HG02759 (cell line): ENCODE results near the gene RNF4.
"Not testable (repeated sequence)": the region's sequence is repeated elsewhere in the genome, so short reads cannot be mapped to it uniquely, and the experiment has no call there.

Source experiments
- ATAC-seq: cut with Tn5 transposase; IDR thresholded peaks from one replicate; pipeline ENCODE4 v1.9.1; 2021; ENCODE audit warnings: mild to moderate bottlenecking, moderate library complexity; ENCODE audit not compliant: unreplicated experiment

The RNF4 gene

GRCh38 chr4:2485956-2486355, 17.1 kb downstream of the RNF4 start:
- no peak for ATAC-seq

- no peak for ATAC-seq
Observed at GRCh38 chr4:2486981-2487380, 18.1 kb downstream of the RNF4 start.

DNA sequence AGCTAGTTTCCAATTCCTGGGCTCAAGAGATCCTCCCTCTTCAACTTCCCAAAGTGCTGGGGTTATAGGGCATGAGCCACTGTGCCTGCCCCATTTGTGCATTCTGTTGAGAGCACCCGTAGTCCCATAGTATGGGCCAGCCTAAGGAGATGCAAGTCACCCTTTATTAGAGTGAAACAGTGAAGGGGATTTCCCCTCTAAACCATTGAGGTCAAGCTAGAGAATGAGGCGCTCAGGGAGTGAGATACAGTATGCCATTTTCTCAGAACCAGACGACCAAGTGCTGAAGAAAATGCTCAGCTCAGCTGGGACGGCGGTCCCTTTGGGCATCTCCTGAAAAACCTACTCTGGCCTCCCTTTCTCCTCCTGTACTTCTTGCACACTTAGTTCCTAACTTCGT, 18.7 kb downstream of the RNF4 start:
- peak; percentile 59 for ATAC-seq

GRCh38 chr4:2489081-2489805, 20.3 kb downstream of the RNF4 start:
- no peak for ATAC-seq

DNA sequence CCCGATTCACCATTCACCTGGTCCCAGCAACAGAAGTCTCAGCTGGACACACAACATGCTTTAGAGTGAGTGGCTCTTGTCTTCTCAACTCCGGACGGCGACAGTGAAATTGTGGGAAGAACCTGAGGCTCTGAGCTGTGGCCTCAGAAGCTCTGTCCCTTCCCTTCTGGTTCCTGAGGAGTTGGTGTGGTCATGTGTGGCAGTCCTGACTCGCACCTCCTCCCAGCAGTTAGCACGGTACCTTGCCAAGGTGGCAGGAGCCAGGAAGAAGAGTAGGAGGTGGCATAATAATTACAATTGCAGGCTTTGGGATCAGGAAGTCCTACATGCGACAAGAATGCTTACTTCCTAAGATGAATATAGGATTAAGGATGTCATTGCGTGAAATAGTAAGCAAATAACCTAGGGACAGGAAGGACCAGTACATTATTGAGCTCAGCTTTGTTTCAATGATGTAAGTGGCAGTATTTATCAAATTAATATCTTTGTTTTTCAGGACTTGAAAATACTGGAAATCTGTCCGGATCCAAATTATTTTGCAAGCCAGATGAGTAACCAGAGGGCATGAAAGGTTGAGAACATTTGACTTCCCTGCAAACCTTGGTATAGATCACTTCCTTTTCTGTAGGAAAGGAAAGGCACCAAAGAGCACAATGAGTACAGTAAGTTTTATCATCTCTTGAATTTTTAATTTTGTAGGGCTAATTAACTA, 21.1 kb downstream of the RNF4 start:
- ATAC-seq: no peak

DNA sequence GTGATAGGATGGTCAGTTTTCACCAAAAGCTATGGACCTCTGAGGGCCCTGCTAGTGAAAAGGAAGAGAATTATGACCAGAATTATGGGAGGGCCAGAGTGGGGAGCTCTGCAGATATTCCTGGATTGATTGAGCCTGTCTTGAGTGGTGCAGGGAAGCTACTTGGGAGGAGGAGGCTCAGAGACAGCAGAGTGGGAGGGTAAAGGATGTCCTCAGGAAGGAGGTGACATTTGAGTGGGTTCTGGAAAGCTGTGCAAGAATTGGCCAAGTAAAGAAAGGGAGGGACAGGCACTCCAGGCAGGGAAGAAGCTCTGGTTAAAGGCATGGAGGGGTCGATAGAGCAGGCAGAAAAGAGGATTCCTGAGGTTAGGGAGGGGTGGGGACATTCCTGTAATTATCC, 24.1 kb downstream of the RNF4 start:
- ATAC-seq: no peak

GRCh38 chr4:2494992-2495391, 26.1 kb downstream of the RNF4 start:
- ATAC-seq: no peak

DNA sequence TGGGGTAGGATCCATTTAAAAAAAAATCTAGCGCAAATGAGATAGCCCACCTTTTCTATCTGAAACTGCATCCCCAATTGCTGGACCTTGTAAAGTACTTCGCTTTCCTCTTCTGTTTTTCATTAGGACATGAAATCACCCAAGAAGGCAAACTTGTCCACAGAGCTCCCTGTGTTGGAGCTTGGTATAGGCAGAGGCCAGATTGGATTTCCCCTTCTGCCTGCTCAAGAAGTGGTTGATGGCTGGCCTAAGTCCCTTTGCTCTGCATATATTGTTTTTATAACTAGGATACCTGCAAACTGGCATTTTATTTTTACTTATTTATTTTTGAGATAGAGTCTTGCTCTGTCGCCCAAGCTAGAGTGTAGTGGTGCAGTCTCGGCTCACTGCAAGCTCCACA, 28.4 kb downstream of the RNF4 start:
- no peak for ATAC-seq

DNA sequence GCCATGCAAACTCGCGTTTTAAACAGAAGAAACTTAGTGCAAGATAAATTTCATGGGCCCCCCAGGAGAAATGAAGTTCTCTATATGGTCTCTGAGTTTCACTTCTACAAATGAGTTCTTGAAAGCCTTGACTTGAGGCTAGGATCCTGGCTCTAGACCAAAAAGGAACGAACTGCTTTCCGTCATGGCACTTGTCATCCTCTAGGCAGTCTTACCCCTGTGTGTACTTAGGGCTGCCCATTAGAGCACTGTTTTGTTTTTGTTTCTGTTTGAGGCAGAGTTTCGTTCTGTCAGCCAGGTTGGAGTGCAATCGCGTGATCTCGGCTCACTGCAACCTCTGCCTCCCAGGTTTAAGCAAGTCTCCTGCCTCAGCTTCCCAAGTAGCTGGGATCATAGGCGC, 29.0 kb downstream of the RNF4 start:
- peak; percentile 94 for ATAC-seq

DNA sequence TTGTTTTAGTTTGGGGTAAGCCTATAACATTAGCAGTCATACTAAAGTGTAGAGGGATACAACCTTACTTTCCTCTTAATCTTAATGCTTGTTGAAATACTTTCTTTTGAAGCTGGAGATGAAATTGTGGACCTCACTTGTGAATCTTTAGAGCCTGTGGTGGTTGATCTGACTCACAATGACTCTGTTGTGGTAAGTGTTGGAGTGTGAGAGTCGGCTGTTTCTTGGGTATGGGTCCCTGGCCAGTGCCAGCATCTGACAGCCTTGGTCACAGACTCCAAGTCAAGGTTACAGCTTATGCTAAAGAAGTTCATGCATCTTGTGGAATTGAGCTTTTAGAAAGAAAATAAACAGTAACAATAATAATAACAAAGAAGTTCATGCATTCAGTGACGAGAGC, 31.6 kb downstream of the RNF4 start:
- no peak for ATAC-seq

DNA sequence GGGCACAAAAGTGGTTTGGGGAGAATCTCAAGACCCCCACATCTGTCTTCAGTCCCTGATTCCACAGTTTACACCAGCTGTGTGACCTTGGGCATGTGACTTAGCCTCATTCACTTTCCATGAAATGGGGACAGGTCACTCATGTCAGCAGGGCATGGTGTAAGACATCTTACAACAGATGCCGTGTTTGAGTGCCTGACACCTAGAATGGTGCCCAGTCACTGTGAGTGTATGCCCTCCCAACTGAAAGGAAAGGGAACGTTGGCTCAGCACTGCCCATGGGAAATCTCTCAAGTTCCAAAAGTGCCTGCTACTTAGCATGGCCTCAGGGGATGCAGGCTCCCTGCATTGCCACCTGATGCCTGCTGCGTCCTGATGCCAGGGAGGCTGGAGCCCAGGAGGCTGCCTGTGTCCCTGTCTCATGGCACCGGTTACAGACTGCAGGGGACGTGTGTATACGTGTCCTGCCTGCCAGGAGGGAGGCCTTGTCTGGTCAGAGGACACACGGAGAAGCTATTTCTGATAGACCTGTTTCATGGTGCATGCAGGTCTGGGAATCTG, 32.2 kb downstream of the RNF4 start:
- no peak for ATAC-seq

DNA sequence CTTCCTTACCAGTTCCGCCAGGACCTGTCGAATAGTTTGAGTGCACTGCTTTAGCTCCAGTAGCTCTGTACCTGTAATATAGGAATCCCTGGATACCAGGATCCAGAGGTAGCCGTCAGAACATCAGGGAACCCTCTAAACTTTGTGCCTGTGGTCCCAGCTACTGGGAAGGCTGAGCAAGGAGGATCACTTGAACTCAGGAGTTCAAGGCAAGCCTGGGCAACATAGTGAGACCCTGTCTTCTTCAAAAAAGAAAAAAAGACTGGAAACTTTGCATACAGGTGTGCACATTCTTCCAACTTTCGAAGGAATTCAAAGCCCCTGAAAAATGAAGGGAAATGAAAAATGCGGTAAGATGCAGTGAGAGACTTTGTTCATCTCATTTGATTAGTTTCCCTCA, 34.9 kb downstream of the RNF4 start:
- ATAC-seq: no peak

GRCh38 chr4:2507259-2507658, 38.4 kb downstream of the RNF4 start:
- ATAC-seq: no peak

GRCh38 chr4:2507855-2508254, 38.9 kb downstream of the RNF4 start:
- ATAC-seq: no peak

DNA sequence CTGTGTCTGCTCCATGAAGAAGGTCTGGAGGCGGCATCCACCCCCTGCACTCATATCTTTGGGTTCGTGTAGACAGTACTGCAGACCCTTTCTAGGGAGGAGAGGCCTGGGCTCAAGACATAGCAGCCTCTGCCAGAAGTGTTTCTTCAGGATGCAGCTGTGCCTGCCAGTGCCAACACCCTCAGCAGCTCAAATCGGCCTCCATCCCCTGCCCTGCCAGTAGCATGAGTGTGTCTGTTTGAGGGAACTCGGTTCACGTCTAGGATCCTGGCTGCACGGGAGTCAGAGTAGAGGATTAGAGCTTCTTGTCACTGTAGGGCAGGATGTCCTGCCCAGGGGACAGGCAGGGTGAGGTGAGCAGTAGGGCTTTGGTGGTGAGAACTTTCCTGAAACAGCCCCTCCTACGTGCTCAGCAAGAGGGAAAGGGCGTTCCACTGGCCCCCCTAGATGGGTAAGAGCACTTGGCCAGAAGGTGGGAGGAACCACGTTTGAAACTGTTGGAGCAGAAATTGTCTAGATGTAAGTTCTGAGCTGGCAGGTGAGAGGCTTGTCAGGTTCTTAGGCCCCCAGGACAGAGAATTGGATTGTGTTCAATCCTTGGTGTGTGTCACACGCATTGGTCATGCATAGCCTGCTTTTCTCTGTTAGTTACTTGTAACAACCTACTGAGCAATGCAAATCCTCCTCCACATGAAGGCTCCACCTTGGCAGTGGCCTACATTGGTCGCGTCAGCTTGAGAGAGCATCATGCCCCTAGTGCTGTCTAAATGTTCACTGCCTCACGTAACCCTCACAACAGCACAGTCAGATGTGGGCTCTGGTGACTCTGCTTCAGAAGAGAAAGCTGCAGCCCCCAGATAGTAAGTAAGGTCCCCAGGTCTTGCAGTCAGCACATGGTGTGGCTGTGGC, 41.7 kb downstream of the RNF4 start:
- peak; percentile 48 for ATAC-seq

- ATAC-seq: no peak
Observed at GRCh38 chr4:2511645-2512131, 42.8 kb downstream of the RNF4 start.

DNA sequence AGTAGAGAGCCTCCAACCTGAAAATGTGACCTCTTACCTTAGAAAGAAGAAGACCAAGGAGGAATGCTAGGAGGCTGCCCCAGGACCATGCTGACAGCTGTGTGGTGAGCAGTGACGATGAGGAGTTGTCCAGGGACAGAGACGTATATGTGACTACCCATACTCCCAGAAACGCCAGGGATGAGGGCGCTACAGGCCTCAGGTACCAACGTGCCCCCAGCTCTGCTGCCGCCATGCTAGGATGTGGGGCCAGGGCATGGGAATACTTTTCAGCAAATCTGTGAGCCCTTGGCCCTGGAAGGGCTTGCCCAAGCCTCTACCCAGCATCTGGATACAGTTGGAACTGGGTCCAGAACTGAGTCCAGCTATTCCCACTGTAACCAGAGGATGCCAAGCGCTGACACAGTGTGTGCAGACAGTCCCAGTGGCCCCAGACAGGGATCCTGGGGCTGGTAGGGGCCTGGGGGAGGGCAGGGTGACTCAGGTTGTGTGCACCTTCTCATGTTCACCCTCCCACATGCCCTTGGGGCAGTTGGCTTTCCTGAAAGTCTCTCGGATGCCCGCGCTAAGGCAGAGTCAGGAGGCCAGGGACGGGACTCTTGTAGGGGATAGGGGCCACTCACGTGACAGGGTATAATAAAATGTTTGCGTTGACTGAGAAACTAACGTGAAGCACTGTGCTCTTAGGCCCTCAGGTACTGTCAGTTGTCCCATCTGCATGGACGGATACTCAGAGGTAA, 43.7 kb downstream of the RNF4 start:
- ATAC-seq: no peak

DNA sequence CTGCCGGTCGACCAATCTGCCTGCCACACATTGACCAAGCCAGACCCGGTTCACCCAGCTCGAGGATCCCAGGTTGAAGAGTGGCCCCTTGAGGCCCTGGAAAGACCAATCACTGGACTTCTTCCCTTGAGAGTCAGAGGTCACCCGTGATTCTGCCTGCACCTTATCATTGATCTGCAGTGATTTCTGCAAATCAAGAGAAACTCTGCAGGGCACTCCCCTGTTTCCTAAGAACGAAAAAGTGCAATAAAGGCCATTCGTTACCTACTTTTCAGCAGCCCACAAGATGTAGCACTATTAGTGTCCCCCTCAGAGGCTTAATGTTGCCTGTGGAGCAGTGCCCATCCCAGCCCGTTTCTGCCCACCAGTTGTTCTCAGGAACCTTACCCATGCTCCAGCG, 45.3 kb downstream of the RNF4 start:
- ATAC-seq: not testable (repeated sequence)

- not testable (repeated sequence) for ATAC-seq
Observed at GRCh38 chr4:2514944-2515343, 46.0 kb downstream of the RNF4 start.

GRCh38 chr4:2515830-2516550, 47.1 kb downstream of the RNF4 start:
- ATAC-seq: no peak
